ENCODE data around the gene TP63.

DNA sequence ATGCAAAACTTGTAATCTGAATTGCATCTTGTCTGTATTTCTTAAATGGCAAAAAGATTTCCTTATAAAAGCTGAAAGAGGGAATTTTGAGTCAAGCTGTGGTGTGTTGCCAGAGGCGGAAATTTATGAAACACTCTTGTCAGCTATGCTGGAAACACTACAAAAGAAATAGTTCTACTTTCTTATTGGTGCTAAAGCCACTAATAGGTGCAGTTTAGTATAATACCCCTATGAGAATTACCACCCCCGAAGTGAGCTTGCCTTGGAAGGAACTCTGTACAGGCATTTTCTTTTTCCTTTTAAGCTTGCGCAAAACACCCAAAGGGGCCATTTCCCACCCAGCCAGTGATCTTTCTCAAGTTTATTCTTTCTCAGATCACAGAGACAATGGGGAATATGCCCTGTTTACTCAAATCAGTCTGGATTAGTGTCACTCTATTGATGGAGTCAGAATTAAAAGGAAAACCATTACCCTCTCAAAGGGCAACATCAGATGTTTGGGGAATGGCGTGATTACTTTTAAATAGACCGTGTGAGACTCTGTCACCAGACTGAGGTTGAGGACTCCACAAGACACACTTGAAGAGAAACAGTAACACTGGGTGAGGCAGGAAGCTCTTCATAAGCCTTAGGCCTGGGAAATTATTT, 166.0 kb downstream of the TP63 start:
- TF ChIP-seq CTCF (IDR thresholded peaks at IDR 0.05) (no peak), POLR2A (IDR thresholded peaks at IDR 0.05) (no peak)
